NCI-H748 (cell line): ENCODE results near the gene AKT1S1.

ENCODE experiments used
- DNase-seq: peaks from one replicate; lab custom pipeline; 2025; ENCODE audit not compliant: unreplicated experiment; lab: John Stamatoyannopoulos, UW

The AKT1S1 gene

DNA sequence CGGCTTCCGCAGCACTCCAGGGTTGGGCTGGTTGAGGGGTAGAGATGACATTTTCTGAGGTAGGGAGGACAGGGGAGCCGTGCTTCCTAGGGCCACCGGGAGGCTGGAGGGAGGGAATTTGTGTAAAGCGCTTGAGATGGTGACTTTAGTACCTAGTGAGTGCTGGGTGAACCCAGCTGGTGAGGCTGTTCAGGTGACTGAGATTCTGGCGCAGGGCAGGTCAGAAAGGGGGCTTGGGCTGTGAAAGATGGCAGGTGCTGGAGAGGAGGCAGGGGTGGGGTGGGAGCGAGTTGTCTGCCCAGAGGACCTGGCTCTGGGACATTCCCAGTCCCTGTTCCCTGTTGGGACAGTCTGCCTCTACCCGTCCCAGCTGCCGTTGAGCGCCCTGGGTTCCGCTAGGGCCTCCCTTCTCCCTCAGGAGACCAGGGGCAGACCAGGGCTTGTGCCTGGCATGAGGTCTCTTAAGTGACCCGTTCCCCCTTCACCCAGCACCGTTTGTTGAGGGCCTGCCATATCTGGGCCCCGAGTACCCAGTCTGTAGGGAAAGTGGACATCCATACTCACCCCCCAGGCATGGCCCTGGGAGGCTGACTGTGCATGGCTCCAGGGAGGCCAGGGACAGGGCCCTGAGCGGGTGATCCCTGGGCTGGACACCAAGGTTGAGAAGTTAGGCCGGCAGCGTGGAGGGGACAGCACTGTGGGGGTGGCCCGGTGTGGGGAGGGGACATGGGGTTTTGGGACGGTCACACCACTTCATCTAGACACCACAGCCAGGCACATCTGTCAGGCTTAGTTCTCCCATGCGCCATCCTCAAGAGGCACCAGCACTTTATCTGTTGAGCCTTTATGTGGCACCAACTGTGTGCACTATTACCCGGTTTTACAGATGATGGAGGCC, 21.2 kb downstream of the AKT1S1 start:
- DNase-seq: no peak

GRCh38 chr19:49855277-49855675, 21.9 kb downstream of the AKT1S1 start:
- no peak for DNase-seq

DNA sequence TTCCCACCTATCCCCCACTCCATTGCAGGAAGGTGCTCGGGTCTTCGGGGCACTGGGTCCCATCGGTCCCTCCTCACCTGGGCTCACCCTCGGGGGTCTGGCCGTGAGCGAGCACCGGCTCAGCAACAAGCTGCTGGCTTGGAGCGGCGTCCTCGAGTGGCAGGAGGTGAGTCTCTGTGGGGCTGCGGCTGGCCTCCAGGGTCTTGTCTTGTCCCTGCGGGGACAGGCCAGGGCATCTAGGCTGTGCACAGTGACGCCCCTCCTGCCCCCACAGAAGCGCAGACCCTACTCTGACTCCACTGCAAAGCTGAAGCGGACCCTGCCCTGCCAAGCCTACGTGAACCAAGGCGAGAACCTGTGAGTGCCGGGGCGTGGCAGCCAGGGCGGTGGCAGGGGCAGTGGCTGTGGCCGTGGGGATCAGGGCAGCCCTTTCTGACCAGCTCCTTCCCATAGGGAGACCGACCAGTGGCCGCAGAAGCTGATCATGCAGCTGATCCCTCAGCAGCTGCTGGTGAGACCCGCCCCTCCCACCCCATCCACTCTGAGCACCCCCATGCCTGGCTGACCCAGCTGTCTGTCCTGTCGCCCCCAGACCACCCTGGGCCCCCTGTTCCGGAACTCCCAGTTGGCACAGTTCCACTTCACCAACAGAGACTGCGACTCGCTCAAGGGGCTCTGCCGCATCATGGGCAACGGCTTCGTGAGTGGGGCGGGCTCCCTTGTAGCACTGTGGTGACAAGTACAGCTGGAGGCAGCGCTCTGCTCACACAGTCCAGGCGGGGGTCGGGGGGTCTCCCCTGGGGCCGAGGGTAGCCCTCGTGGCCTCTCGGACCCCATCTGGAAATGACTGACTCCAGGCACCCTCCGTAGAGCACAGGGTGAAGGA, 22.5 kb downstream of the AKT1S1 start:
- no peak for DNase-seq

DNA sequence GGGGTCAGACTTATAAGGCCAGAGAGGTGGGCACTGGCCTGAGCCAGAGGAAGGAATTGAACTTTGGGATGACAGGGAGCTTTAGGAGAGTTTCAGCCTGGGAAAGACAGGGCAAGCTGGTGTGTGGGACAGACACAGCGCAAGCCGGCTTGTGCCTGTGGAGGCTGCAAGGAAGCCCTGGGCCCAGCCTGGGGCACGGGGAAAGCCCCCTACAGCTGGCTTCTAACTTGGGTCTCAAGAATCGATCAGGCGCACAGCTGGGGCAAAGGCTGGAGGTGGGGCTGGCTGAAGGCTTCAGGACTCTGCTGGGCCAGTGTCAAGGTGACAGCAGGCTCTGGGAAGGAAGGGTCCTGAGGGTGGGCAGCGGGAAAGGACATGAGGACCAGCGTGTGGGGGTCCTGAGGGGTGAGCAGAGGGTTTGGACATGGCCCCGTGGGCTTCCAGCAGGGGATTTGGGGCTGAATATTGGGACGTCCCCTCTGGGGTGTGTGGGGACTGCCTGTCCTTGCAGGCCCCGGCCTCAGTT, 23.2 kb downstream of the AKT1S1 start:
- DNase-seq: no peak

- no peak for DNase-seq
These were observed 24.5 kb downstream of the AKT1S1 start for GRCh38 chr19:49852631-49853126.

DNA sequence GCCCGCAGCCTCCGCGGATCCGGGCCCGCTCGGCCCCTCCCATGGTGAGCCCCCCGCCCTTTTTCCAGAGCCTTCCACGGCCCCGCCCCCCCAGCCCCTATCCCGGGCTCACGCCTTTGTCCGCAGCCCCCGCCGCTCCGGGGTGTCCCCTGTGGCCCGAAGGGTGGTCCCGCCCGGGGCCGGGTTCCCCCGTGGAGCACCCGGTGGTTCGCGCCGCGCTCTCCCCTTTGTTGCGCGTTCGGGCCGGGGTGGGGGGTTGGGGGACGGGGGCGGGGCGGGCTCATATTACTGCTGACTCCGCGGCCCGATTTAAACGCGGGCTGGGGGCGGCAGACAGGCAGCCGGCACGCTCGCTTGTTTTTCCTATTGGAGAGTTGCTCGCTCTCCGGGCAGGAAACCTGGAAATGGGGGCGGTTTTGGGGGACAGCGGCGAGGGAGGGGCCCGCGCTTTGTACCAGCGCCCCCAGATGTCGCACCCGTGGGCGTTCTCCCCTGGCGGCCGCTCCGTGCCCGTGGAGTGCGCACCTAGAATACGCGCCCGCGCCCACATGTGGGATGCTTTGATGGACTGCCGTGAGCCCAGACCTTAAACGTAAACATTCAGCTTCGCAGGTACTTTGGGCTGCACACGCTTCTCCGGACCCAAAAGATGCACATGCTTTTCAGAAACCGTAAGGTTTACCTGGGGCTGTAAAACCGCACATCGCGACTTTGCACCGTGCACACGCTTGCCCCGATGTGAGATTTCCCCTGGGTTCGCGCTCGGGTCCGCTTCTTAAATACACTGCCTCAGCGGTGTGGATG, 25.5 kb downstream of the AKT1S1 start:
- DNase-seq: peak; percentile 78

- DNase-seq: peak; percentile 96
These were observed 26.4 kb downstream of the AKT1S1 start, which contains the start of gene PTOV1 for GRCh38 chr19:49850487-49851342. Gene PTOV1 (plus strand): TSS chr19:49851159.

GRCh38 chr19:49850221-49850486, 27.0 kb downstream of the AKT1S1 start:
- DNase-seq: no peak

GRCh38 chr19:49849433-49850220, 27.5 kb downstream of the AKT1S1 start:
- DNase-seq: peak; percentile 54

GRCh38 chr19:49848938-49849337, 28.2 kb downstream of the AKT1S1 start:
- DNase-seq: no peak

DNA sequence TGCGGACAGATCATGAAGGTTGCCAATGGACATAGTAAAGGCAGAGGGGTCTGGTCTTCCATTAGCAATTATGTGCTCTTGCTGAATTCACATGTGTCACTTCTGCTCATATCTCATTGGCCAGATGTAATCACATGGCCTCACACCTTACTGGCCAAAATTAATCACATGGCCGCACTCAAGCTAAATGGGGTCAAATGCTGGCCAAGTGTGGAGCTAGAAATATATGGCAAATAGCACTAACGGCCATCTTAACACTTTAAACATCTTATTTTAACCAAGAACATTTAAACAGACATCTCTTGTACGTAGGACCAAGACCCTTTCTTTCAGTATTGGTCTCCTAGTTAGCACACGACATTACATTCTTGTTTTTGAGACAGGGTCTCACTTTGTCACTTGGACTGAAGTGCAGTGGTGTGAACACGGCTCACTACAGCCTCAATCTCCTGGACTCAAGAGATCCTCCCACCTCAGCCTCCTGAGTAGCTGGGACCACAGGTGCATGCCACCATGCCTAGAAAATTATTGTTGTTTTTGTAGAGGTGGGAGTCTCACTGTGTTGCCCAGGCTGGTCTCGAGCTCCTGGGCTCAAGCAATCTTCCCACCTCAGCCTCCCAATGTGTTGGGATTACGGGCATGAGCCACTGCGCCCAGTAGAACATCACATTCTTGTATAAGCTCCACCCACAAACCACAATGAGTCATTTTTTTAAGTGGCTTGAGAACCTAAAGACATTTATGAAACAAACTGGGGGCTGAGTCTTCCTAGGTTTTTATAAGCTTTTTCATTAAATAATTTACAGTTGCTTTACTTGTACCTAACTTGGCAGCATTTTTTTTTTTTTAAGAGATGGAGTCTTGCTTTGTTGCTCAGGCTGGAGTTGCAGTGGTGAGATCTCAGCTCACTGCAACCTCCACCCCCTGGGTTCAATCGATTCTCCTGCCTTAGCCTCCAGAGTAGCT, 29.1 kb downstream of the AKT1S1 start:
- DNase-seq: no peak

- DNase-seq: no peak
These were observed 30.7 kb downstream of the AKT1S1 start for GRCh38 chr19:49846408-49846807.

DNA sequence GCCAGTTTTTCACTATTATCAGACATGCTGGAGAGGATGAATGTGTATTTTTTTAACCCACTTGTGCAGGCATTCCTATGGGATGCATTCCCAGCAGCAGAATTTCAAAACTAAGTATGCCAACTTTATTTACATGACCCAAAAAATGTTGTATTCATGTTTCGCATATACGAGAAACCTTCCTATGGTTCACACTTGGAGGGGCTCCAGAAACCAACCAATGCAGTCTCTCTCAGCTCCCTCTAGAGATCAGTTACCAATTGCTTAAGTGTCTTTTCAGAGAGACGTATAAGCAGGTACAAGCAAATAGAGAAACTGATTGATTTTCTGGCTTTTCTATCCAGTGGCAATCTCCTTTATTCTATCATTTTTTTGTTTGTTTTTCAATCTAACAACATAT, 31.7 kb downstream of the AKT1S1 start:
- DNase-seq: no peak

- DNase-seq: no peak
These were observed 32.7 kb downstream of the AKT1S1 start for GRCh38 chr19:49844138-49845095.

DNA sequence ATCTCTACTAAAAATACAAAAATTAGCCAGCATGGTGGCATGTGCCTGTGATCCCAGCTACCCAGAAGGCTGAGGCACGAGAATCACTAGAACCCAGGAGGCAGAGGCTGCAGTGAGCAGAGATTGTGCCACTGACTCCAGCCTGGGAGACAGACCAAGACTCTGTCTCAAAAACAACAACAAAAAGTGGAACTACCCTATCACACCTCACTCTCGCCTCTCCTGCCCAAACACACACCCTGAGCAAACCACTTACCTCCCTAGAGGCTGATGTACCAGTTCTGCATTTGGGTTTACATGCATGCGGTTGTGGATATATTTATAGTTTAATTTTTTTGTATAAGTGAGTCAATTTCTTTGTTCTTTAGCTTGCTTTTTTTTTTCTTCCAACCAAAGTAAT, 33.9 kb downstream of the AKT1S1 start:
- no peak for DNase-seq

DNA sequence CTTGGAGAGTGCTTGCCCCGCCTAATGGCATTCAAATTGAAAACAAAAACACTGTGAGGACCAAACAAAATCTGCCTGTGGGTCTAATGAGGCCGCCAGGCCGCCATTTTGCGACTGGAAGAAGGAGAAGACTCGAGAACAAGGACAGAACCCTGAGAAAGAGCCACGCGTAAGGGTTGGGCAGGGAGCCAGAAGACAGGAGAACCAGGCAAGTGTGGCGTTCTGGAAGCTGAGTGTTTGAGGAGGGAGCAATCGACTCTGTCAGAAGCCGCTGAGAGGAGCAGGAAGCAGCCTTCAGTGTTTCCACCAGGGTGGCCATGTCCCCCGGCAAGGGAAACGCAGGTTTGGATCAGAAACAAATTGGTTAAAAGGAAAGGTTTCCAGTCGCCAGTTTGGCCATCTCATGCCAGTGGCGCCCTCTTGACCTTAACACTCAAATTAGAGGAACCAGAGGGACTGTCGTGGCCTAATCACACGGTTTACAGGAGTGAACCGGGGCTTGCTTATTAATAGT, 36.4 kb downstream of the AKT1S1 start:
- no peak for DNase-seq

- no peak for DNase-seq
These were observed 36.8 kb downstream of the AKT1S1 start for GRCh38 chr19:49840321-49840720.
